HG03045 (cell line): ENCODE measurements around the gene NOX4.
"Not testable (repeated sequence)": the region's sequence is repeated elsewhere in the genome, so short reads cannot be mapped to it uniquely, and the experiment has no call there.

Experiments
- ATAC-seq: cut with Tn5 transposase; IDR thresholded peaks from one replicate; pipeline ENCODE4 v1.9.1; 2021; ENCODE audit warnings: mild to moderate bottlenecking, moderate library complexity; ENCODE audit not compliant: unreplicated experiment

NOX4 gene

DNA sequence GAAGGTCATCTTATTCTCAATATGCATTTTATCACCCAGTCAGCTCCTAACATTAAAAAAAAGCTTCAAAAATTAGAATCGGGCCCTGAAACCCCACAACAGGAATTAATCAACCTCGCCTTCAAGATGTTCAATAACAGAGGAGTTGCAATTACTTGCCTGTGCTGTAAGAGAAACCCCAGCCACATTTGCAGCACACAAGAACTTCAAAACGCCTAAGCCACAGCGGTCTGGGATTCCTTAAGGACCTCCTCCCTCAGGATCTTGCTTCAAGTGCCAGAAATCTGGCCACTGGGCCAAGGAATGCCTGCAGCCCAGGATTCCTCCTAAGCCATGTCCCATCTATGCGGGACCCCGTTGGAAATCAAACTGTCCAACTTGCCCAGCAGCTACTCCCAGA is 108.2 kb downstream of the NOX4 start:
- not testable (repeated sequence) for ATAC-seq

DNA sequence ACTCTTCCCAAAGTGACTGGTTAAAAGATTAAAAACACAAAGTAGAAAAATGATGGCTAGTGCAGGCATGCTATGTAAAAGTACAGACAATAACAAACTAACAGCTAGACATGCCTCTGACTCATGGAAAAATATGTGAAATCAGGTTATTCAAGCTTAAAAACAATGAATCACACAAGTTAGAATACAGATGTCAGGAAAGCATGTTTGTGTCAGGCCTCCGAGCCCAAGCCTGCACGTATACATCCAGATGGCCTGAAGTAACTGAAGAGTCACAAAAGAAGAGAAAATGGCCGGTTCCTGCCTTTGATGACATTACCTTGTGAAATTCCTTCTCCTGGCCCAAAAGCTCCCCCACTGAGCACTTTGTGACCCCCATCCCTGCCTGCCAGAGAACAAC is 110.1 kb downstream of the NOX4 start:
- ATAC-seq = no peak

DNA sequence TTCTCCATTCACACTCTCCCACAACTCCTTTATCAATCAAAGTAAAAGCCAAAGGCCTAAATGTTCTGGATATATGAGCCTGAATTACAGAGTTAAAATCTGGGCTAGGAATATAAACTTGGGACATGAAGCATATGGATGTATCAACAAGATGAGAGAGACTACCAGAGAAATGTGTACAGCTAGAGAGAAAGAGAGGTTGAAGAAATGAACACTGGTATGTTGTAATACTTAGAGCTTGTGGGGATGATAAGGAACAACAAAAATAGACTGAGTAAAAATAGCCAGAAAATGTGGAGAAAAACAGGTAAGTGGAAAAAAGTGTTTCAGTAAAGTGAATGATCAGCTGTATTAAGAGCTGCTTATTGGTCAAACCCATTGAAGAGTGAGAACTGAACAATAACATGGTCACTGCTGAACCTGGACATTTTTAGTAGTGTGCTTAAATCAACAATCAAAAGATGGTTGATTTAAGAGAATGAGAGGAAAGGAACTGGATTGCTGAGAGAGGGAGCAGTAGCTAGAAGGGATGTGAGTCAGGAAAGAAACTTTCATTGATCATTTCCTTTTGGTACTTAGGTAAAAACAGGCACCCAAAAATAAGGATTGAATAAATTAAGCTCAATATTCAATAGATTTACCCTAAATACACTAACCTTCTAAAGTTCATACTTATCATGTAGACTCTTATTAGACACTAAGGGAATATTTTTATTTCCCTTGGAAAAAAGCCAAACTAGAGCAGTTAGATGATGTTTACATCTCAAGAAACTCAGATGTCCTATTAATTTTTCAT is 111.0 kb downstream of the NOX4 start:
- ATAC-seq = not testable (repeated sequence)

DNA sequence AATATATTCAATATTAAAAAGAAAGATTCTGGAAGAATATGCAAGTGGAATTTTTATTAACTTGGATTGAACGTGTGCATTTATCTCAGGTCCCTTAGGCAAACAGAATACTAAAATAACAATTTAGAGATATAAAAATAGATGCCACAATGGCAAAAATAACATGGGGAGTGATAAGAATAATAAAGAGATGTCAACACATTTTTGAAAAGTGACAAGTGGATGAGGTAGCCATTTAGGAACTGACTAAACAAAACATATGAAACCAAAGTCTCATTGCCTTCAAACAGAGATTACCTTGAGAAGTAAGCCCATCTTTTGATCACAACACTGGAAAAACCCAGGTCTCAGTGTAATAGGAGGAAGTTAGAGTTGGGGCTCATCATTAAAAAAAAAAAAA is 112.2 kb downstream of the NOX4 start:
- ATAC-seq = not testable (repeated sequence)

DNA sequence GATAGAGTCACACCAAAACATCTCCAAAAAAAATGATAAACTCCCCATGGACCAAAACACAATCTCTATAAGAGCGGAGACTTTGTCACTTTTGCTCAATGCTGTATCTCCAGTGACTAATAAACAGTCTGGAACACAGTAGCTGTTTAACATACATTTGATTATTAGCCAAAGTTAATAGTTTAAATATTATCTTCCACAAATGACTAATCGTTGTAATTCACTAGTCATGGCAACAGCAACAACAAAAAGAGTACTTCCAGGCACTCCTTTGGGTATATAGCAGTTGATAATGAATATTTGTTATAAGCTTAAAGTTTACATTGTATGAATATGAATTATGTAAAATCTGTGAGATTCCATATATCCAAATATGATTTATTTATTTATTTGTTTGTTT is 121.8 kb downstream of the NOX4 start:
- ATAC-seq = not testable (repeated sequence)

DNA sequence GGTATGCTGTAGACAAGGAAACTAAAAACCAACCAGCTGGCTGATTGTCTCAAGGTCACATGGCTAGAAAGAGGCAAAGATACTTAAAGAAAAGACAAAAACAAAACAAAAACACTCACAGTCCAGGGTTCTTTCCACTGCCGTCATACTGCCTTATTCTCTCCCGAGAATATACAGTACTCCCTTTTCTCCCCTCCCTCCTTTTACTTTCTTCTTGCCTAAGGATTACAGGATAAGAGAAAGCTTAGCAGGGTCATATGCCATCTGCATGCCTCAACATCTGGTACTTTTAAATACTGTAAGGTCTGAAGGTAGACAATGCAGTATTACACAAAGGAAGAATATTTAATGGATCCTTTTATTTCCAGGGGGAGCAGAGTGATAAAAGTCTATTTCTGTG is 126.3 kb downstream of the NOX4 start:
- not testable (repeated sequence) for ATAC-seq

DNA sequence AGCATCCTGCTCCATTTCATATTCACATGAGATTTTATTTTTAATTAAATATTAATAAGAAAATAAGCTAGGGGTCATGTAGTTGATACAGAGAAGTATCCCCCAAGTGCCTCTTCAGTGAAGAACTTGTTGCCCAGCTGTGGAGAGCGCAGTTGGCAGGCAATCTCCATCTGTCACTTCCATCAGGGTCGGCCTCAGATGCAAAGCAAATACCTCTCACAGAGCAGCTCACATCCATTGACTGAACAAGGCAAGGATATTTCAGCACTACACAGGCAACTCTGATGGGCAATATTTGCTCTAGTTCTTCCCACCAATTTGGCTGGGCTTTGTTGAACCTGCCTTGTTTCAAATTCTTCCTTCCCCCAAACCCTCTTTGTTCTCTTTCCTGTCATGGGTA is 129.4 kb downstream of the NOX4 start:
- ATAC-seq = no peak

DNA sequence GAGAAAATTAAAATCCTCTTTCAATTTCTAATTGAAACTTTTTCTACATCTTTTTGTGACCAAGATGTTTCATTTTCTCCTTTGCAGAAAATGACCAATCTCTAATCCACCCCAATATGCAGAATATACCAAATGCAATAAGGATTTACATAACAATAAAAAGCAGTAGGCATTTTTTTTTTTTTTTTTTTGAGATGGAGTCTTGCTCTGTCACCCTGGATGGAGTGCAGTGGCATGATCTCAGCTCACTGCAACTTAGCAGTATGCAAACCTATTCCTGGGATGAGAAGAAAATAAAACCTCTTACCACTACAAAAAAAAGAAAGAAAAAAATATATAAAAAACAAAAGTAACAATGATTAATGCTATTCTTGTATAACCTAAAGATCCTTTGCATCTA is 132.0 kb downstream of the NOX4 start:
- not testable (repeated sequence) for ATAC-seq

DNA sequence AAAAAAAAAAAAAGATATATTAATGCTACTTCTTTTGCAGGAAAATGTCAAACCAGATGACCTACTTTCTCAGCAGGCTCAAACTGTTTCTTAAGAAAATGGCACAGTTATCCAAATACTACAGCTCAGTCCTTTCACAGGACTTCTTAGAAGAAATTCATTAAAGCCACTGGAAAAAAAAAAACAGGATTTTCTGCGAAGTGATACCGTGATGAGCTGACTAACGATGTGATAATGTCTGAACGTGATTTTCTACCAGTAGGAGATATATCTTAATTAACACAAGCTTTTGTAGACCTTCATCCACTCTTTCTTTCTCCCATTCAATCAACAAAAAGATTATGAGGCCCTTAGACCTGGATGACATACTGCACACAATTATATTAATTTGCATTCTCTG is 132.4 kb downstream of the NOX4 start:
- ATAC-seq = no peak

DNA sequence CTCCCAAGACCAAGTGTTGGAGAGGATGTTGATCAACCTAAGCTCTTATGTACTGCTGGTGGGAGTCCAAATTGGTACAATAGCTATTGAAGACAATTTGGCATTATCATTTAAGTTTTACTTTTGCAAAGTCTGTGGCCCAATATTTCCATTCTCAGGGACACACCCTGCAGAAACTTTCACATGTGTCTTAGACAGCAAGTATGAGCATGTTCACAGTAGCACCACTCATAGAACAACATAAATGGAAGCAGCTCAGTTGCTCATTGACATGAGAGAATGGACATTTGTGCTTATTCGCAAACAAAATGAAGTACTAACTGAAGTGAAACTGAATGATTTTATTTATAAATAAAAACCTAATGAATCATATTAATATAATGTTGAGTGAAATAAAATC is 135.5 kb downstream of the NOX4 start:
- no peak for ATAC-seq

DNA sequence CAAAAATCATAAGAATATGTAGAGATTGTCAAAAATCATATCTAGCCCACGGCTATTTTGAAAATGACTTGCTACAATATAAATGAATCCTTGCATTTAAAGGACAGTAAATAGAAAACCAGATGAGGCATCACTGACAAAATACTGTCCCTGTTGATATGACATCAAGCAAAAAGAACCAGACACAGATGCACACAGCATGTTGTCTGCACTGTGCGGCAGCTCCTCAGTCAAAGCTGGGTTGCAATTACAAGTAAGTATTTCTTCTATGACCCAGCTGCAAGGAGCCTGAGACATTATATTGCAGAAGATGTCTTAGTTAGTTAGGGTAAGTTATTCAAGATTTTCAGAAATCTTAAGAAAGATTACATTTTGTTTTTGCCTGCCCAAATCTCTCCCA is 136.7 kb downstream of the NOX4 start:
- ATAC-seq = not testable (repeated sequence)

DNA sequence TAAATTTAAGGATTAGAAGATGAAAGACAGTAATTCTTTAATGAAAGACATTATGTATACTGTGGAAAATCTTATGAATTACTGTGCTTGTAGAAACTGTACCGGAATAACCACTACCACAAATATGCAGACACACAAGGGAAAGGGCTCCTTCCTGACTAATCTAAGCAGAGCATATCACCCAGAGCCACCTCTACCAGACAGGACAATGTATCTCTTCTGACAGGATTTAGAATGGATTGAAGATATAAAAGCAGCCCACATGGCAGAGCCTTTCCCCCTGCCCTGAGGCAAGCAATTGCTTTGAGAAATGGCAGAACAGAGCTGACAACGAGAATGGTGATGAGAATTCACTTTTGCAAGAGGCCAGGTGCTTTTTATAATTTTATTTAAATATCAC is 144.1 kb downstream of the NOX4 start:
- no peak for ATAC-seq

DNA sequence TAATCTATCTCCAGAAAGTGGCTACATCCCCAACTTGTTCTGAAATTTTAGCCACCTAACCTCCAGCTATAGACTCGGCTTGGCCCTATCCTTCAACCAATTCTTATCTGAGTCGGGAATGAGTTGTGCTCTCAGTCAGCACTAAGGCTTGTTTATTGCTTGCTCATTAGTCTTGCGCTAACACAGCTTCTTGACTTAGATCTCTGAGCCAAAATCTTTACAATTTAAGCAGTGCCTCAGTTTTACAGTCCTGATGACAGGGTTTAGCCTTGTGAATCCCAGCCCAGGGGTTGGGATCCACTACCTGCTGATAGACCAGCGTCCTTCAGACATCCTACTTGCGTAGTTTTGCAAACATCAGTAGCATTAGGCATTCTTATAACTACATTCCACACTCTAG is 144.6 kb downstream of the NOX4 start:
- ATAC-seq = no peak

DNA sequence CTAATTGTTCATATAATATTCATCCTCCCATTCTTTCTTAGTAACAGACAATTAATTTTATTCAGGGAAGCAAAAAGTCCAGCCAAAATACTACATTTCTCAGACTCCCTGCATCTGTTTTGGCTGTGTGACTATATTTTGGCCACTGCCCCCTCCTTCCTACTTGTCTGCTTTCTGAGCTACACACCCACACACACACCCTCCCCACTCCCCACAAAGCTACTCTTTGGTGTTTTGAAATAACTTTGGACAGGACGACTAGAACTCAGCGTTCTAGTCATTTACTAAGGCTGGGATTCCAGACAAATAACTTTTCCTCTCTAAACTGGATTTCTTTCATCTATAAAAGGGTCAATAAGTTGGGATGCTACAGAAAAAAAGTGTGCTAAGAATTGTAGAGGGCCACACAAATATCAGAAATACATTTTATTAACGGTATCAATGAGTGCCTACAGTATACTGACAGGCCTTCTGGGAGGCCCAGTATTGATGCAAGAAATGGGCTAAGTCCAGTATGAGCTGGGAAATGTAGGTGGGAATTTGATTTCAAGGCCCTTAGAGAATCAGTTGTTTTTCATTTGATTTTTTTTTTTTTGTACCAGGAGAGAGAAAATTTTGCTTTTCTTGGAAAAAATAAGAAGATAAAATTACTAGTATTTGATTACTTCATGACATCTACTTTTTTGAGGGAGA is 148.1 kb downstream of the NOX4 start:
- ATAC-seq = not testable (repeated sequence)

DNA sequence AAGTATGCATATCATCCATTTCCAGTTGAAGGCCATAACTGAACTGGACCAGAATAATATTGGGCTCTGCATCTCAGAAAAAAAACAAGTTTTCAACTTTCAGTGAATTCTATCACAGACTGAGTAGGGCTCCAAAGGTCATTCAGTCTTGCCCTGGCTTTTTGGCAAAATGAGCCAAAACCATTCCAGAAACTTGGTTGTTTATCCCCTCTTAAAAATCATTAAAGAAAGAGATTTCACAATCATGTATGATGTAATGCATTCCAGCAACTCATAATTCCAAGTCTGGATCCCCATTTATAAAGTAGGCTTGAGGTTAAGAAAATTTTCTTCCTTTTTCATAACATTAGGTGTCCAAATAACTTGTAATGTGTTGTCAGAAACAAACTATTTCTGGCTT is 150.7 kb downstream of the NOX4 start:
- ATAC-seq = not testable (repeated sequence)

DNA sequence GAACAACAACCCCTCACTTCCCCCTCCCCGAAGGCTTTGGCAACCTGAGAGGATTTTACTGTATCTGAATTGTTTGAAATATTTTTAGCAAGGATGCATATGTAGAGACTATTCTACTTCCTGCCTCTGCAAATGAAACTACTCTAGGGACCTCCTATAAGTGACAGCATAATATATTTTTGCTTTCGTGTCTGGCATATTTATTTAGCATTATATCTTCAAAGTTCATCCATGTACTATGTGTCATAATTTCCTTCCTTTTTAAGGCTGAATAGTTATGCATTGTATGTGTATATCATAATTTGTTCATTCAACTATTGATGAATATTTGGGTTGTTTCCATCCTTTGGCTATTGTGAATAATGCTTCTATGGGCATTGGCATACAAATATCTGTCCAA is 153.1 kb downstream of the NOX4 start:
- not testable (repeated sequence) for ATAC-seq

DNA sequence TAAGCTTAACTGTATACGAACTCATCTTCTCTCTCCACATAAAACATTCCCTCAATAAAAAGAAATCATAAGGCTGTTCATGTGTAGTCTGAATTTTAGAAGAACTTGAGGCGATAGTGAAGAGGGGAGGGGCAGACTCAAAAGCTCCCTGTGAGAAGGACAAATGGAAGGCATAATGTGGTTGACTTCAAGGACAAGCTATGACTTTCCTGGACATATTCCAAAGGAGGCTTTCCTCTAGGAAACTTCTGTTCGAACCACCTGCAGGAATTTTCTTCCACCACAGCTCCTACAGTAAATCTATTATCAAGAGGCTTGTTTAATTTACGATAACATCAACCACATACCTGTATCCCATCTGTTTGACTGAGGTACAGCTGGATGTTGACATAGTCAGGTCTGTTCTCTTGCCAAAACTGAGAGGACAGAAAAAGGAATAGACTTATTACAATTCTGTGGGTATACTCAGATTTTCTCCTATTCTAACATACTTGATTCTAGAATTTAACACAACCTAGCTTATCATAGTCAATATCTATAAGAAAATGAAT is 154.0 kb downstream of the NOX4 start:
- not testable (repeated sequence) for ATAC-seq

DNA sequence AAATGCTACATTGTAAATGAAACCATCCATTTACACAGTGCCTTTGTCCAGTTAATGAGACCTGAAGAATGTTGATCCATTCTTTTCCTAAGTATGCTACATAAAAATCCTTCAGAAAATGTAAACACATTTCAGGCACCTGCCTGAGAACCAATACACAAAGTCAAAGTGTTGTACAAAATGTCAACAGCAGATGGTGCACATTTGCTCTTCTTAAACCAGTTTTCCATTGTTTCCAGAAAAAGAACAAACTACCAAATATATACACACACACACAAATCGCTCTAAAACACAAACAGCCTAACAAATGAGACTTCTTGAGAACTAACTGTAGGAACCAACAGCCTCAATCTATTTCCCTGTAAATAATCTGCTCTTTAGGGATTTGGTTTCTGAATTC is 157.5 kb downstream of the NOX4 start:
- not testable (repeated sequence) for ATAC-seq

DNA sequence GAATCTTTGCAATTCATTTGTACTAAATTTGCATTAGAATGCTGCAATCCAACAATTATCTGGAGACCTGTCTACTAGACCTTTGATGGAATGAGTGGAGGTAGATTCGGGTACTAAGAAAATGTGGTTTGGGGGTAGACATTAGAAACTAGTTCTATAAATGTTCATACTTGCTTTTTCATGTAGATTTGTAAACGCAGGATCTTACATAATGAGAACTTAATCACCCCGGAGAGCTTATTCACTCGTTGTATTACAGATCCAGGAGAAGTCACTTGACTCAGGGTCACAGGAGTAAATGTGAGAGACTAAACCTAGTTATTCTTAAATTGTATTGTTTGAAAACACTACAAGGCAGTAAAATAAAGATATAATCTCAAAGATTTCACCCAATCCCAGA is 159.2 kb downstream of the NOX4 start:
- ATAC-seq = not testable (repeated sequence)

DNA sequence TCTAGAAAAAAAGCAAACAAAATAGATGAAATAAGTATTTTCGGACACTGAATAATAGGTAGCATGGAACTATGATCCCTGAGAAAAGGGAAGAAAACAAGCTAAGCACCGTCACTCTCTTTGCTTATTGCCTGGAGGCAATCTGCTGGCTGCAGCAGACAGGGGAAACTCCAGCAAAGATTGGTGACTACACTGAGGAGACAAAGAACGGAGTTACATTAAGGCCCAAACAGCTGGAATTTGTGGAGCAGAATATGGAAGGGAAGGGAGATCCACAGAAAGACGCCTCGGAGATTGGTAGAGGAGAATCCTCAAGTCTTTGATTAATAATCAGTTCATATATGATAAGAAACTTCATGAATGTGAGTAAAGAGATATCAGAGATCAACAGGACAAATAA is 163.3 kb downstream of the NOX4 start:
- ATAC-seq = no peak

DNA sequence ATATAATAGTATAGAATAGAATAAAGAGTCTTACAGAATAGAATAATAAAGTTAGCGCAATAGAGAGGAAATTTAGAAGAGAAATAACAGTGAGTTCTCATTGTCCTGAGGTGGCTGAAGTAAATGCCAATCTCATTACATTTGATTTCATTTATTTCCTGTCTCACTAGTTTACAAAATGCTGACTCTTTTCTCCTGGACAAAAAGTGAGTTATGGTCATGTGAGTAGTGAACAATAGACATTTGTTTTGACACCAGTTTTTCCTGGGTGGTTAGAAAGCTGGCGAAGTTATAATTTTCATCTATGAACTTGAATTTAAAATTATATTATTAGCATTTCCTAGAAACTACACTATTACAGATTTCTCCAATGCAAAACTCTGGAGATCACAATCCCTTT is 169.8 kb downstream of the NOX4 start:
- no peak for ATAC-seq

DNA sequence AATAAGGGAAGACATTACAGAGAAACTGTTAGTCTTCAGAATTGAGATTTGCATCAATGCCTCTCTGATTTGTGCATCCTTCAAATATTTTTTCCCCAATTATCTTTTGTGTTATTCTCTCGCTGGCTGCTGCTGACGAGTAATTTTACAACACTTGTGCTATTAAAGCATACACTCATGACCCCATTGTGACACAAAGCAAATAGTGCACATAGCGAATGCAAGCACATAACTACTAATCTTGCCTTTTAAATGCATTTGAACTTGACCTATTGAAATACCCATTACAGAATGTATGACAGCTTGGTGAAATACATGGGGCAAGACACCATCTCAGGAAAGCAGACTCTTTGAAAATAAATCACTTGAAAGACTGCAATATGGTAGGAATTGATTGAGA is 180.6 kb downstream of the NOX4 start:
- not testable (repeated sequence) for ATAC-seq
